ENCODE results near the gene SHISA6. TPM values are rescaled to one million over a fixed set of nuclear protein-coding genes. Genes with fewer than 3 reads are reported as not detected.

SHISA6 gene
- total RNA-seq, 1 experiment from 2014 or later = not detected

DNA sequence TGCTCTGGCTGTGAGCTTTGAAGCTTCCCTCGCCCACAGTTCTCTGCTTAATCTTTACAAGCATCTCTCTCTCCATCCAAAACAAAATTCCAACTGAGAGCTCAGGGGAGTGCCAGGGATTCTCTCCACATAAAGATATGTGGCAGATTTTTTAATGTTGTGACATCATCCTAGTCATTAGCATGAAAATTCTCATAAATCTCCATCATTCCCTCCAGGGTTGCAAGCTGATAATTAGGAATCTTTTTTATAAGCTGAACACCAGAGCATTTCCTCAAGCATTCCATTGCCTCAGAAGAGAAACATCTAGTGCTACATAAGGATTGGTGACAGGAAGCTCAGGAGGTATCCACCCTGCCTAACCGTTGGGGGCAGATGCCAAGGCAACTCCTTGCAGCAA is 274.9 kb downstream of the SHISA6 start:
- DNase-seq (ENCODE audit: low read depth) = no peak

- DNase-seq (ENCODE audit: low read depth) = no peak
Observed at GRCh38 chr17:11535231-11535630, 294.2 kb downstream of the SHISA6 start.

DNA sequence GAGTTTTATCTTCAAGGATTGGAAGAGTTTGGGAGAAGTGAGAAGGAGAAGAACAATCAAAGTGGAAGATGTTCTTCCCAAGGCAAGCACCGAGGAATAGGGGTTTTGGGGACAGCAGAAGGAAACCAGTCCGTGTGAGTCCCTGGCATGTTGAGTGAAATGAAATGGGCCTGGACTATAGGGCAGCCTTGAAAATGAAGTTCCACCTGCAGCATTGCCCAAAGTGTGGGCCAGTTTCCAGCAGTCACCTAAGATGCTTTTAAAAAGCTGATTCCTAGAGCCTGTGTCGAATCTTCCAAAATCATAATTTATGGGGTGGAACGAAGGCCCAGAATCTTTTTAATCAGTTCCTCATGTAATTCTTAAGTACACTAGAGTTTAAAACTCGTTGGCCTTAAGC is 297.4 kb downstream of the SHISA6 start:
- no peak for DNase-seq (ENCODE audit: low read depth)

GRCh38 chr17:11539637-11540036 is 298.6 kb downstream of the SHISA6 start:
- DNase-seq (ENCODE audit: low read depth) = no peak

GRCh38 chr17:11545002-11545401 is 304.0 kb downstream of the SHISA6 start:
- no peak for DNase-seq (ENCODE audit: low read depth)

DNA sequence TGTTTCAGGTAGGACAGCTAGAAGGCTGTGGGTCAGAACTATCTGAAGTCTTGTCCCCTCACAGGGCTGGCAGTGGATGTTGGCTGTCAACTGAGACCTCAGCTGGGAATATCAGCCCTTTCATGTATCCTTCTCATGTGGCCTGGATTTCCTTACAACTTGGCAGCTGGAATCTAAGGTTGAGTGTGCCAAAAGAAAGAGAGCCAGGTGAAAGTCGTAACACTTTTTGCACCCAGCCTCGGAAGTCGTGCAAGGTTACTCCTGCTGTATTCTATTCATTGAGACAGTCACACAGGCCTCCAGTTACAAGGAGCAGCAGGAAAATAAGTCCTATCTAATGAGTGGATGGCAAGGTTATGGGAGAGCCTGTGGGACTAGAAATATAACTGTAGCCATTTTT is 304.7 kb downstream of the SHISA6 start:
- DNase-seq (ENCODE audit: low read depth) = no peak

DNA sequence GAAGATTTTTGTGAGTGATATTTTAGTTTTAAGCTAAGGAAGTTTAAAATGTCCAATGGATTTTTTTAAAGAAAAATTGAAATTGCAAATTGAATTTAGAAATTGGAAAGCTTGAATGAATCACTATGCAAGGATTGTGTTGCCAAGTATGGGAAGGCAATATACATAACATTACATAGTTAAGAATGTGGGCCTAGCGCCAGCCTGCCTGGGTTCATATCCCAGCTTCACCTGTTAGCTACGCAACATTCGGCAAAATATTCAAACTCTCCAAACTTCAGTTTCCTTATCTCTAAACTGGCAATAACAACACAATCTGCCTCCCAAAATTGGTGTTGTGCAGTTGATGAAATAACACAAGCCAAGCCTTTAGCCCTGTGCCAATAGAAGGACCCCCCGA is 306.8 kb downstream of the SHISA6 start:
- no peak for DNase-seq (ENCODE audit: low read depth)

GRCh38 chr17:11548398-11548797 is 307.4 kb downstream of the SHISA6 start:
- no peak for DNase-seq (ENCODE audit: low read depth)

GRCh38 chr17:11550431-11550830 is 309.4 kb downstream of the SHISA6 start:
- no peak for DNase-seq (ENCODE audit: low read depth)

DNA sequence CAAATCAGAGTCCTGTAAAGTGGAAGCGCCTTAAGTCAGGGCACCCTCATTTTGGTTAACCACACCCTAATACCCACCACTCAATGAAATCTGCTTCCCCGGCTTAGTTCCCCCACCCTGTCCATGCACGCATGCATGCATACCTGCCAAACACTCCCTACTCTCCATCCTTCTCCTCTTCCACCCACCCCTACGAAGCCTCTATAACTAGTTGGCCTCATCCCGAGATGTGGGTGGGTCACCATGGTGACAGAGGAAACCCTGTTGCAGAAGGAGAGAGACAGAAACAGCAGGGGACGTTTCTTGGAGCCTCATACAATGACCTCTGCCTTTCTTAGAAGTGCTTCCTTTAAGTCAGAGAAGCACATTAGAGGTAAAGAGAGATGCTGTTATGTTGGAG is 310.4 kb downstream of the SHISA6 start:
- DNase-seq (ENCODE audit: low read depth) = no peak

- DNase-seq (ENCODE audit: low read depth) = no peak
Observed at GRCh38 chr17:11553135-11553534, 312.1 kb downstream of the SHISA6 start.

DNA sequence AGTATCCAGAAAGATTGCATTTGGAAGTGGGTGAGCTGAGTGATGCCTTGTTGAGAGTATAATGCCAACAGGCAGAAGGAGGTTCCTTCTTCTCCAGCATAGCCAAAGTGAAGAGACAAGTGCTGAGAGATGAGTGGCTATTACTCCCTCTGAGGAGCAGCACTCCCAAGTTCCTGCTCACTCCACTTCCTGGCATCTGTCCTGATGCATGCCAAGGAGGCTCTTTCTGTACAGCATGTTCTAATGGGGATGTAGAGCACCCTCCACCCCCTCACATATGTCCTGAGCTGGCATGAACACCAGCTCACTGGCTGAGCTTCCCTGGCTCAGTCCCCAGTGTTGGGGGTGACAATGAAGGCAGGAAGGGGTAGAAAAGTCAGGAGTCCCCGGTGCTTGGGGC is 313.0 kb downstream of the SHISA6 start:
- no peak for DNase-seq (ENCODE audit: low read depth)

GRCh38 chr17:11554542-11554941 is 313.5 kb downstream of the SHISA6 start:
- DNase-seq (ENCODE audit: low read depth) = no peak

- no peak for DNase-seq (ENCODE audit: low read depth)
Observed at GRCh38 chr17:11555530-11555929, 314.5 kb downstream of the SHISA6 start.

- no peak for DNase-seq (ENCODE audit: low read depth)
Observed at GRCh38 chr17:11557727-11558452, 316.9 kb downstream of the SHISA6 start.

- DNase-seq (ENCODE audit: low read depth) = no peak
Observed at GRCh38 chr17:11558681-11559234, 317.7 kb downstream of the SHISA6 start.

DNA sequence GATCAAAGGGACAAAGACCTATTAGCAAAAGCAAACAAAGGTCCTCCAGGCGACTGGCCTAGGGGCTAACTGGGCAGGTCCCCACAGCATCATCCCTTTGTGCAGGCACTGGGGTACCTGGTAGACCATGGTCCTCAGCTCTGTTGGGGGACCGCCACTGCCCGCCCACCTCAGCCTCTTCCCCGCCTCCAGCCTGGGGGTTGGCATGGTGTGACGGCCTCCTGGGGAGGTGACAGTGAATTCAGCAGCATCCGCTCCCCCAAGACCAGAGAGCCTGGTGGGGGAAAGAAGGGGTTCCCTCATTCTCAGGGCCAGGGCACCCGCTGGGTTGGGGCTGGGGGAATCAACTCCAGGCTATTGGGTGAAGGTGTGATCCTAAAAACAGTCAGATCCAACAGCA is 318.6 kb downstream of the SHISA6 start:
- no peak for DNase-seq (ENCODE audit: low read depth)

DNA sequence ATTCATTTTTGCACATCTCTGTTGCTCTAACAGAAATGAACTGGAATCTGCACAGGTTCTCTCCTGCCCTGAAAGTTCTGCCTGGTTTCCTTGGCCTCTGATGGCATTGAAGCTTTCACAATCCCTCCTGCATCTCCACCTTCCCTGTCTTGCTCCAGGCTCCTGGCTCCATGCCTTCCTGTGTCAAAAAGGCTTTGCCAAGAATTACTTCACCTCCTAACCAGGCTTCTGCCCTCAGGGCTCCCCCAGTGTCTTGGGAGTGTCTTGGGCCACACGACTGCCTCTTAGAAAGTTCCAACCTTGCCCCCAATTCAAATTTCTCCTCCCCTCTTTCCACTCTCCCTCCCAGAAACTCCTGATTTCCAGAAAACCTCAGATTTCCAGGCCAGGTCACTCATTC is 320.3 kb downstream of the SHISA6 start:
- no peak for DNase-seq (ENCODE audit: low read depth)

- DNase-seq (ENCODE audit: low read depth) = no peak
Observed at GRCh38 chr17:11561702-11562101, 320.7 kb downstream of the SHISA6 start.

DNA sequence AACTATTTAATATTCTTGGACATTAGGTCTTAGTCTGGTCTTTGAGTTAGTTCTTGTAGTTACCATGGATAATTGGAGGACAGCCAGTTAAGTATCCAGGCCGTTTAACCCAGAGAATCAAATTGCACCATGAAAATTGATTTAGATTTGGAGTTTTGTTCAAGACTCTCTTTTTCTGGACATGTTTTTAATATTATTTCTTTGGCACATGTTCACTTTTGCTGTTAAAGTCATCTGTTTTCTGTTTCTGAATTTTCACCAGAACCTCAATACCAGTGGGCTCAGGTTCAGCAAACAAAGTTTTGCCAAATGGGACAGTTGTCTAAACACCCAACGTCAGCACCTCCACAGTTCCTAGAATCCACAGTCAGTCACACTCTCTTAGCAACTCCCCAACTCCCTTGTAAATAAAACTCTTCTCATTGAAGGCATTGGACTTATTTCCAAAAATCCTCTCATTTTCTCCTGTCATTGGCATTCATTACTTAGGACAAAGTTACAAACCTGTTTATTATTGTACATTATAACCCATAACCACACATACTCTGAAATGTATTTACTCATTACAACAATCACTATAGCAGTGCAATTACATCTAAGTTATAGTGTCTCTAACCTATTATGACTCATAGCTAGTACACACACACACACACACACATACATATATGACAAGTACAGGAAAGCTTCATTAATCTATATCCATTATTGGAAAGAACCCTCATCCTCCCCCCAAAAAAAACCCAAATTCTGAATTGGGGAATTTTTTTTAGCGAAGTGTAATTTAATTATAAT is 323.8 kb downstream of the SHISA6 start:
- no peak for DNase-seq (ENCODE audit: low read depth)

GRCh38 chr17:11565591-11565990 is 324.6 kb downstream of the SHISA6 start:
- DNase-seq (ENCODE audit: low read depth) = no peak

GRCh38 chr17:11578998-11579397 is 338.0 kb downstream of the SHISA6 start:
- DNase-seq (ENCODE audit: low read depth) = no peak

DNA sequence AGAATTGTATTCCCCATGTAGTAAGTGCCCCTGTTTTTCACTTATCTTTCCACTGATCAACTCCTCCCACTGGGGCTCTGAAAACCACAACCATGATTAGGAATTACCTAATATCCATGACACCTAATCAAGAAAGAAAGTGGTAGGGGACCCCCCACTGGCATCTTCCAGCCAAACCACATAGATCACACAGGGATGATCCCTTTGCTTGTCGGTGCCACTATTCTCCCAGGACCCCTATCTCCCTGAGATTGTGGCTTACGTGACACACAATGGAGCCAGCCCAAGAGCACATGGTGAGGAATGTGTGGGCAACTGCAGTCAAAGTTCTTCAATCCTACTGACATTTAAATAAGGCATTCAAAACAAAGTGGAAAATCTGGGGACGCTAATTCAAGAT is 339.7 kb downstream of the SHISA6 start:
- no peak for DNase-seq (ENCODE audit: low read depth)

Measured in HT1080 (cell line).